ENCODE results near the gene RIN3.

RIN3 gene

DNA sequence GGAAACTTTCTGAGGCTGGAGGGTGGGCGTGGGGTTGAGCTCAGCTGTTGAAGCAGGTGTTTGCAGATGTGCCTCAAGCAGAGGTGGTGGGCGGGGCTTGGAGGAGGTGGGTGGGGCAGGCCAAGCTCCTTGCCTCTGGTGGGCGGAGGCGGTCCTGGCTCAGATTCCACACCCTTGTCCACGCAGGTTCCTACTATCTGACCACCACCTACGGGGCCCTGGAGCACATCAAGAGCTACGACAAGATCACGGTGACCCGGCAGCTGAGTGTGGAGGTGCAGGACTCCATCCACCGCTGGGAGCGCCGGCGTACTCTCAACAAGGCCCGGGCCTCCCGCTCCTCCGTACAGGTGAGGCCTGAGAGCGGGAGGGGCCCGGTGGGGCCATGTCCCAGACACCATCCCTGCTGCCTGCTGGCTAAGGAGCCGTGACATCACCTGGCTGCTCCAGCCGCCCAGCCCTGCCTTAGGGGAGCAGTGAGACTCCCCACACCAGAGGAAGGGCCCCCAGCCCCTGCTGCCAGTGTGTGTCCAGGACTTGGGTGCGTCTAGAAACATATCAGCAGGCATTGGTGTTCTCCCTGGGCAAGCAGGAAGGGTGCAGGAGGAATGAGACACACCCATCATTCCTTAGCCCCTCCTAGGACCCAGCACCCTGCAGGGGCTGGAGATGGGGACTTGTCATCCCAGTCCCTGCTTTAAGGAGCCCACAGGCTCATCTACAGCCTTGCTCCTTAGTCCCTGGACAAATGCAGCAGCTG is 171.4 kb downstream of the RIN3 start:
- in situ Hi-C loops (cut with MboI; ENCODE audit: low sequenced_read_pairs) = no loop called here

- in situ Hi-C loops (cut with MboI; ENCODE audit: low sequenced_read_pairs) = no loop called here
Measured at GRCh38 chr14:92685784-92686355, 172.3 kb downstream of the RIN3 start.

DNA sequence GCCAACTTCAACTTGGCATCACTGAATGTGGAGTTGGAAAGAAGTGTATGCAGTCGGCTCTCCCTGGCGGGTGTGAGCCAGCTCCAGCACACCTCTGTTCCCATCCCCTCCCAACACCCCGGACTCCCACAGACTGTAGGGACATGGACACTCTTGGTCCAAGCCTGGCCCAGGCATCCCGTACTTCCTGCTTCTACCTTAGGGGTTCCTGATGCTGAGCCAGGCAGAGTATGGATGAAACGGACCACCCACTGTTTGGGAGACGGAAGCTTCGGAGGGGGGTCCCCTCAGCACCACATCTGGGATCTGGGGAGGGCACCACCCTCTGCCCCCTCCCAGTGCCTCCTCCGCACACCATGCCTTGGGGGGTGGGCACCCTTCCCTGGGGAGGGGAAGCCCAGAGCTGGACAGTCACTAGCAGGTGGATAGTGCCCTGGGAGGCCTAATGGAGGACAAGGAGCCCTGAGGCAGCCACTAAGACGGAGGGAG is 172.9 kb downstream of the RIN3 start:
- in situ Hi-C loops (cut with MboI; ENCODE audit: low sequenced_read_pairs) = no loop called here

- in situ Hi-C loops (cut with MboI; ENCODE audit: low sequenced_read_pairs) = no loop called here
Measured at GRCh38 chr14:92686900-92687427, 173.4 kb downstream of the RIN3 start.

DNA sequence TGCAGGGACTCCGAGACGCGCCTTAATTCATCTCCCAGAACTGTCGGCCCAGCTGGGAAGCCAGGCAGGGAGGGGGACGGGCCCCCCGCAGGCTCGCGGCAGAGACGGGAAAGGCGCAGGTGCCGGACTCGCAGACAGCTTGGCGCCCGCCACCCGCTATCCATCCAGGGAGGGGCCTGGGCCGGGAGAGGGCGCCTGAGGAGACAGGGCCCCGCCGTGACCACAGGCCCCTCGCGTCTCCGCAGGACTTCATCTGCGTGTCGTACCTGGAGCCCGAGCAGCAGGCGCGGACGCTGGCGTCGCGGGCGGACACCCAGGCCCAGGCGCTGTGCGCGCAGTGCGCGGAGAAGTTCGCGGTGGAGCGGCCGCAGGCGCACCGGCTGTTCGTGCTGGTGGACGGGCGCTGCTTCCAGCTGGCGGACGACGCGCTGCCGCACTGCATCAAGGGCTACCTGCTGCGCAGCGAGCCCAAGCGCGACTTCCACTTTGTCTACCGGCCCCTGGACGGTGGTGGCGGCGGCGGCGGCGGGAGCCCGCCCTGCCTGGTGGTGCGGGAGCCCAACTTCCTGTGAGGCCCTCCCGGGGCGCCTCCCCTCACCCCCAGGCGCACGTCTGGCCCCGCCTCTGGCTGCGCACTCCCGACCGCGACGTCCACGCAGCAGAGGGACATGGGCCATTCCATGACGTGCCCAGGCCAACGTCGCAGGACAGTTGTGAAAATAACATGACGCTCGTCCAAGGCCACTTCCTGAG is 174.3 kb downstream of the RIN3 start:
- in situ Hi-C loops (cut with MboI; ENCODE audit: low sequenced_read_pairs) = no loop called here

DNA sequence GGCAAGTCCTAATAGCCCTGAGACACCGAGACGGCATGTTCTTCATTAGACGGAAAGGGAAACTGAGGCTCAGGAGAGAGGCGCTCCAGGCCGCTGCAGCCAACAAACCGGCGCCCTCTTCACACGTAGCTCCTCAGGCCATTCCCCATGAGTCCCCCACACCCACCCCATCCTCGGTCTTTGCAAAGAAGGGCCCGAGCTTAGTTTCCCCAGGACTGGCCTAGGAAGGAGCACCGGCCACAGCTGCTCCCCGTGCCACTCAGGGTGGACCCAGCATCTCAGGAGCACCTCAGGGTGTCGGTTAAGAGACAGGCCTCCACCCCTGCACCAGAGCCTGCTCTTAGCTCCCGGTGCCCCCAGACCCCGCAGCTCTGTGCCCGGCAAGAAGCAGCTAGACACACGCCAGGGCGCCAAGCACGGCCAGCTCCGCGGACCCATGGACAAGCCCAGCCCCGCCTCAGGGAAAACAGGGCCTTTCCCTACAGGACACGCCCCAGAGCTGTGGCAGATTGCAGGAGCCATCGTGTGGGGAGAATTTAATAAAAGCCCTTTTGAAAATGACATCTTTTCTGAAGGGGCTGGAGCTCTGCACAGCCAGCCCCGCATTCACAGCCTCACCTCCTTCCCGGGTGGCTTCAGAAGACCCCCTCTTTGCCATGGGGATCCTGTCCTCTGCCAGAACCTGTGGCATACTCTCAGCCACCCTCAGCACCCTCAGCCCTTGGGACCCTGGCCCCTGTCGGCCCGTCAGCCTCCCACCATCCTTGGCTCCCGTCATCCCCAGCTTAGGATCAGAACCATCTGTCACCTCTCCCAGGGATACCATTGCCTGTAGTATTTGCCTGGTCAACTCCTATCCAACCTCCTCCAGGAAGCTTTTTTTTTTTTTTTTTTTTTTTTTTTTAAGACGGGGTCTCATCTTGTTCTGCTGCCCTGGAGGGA is 175.1 kb downstream of the RIN3 start:
- in situ Hi-C loops (cut with MboI; ENCODE audit: low sequenced_read_pairs) = no loop called here

DNA sequence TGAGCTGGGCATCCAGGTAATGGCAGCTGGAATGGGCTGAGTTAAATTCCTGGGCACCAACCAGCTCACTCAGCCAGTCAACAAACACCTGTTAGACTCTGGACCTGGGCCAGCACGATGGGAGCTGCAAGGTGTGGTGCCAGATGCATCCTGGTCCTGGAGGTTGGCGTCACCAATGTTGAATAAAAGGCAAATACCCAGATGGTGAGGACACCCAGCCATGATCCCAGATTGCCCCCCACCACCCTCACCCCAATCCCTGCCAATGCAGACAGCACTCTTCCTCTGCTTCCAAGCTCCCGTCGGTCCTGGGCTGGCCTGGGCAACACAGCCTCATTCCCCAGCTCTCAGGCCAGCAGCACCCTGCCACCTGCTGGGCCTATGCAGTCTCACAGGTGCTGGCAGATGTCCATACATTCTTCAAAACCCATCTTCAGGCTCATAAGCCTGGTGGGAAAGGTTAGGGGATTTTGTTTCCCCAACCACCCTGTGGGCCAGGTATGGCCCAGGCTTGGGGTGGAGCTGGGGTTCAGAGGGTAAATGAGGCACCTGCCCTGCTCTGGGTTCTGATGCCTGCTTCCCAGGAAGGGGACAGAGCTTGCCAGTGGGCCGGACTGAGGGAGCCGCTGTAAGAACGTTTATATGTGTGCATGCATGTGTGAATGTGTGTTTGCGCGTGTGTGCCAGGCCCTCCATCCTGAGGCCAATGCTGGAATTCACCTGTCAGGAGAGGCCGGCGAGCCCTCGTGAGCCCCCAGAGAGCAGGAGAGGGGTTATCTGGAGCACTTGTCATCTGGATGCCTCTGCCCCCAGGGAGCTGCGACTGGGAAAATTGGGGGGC is 176.8 kb downstream of the RIN3 start:
- in situ Hi-C loops (cut with MboI; ENCODE audit: low sequenced_read_pairs) = no loop called here

- in situ Hi-C loops (cut with MboI; ENCODE audit: low sequenced_read_pairs) = no loop called here
Measured at GRCh38 chr14:92692822-92693226, 179.2 kb downstream of the RIN3 start.

- in situ Hi-C loops (cut with MboI; ENCODE audit: low sequenced_read_pairs) = no loop called here
Measured at GRCh38 chr14:92693998-92694795, 180.6 kb downstream of the RIN3 start.

- in situ Hi-C loops (cut with MboI; ENCODE audit: low sequenced_read_pairs) = no loop called here
Measured at GRCh38 chr14:92694807-92695206, 181.2 kb downstream of the RIN3 start.

GRCh38 chr14:92695562-92695961 is 182.0 kb downstream of the RIN3 start:
- in situ Hi-C loops (cut with MboI; ENCODE audit: low sequenced_read_pairs) = no loop called here

- in situ Hi-C loops (cut with MboI; ENCODE audit: low sequenced_read_pairs) = no loop called here
Measured at GRCh38 chr14:92696366-92696765, 182.8 kb downstream of the RIN3 start.

GRCh38 chr14:92698393-92698792 is 184.8 kb downstream of the RIN3 start:
- in situ Hi-C loops (cut with MboI; ENCODE audit: low sequenced_read_pairs) = no loop called here

DNA sequence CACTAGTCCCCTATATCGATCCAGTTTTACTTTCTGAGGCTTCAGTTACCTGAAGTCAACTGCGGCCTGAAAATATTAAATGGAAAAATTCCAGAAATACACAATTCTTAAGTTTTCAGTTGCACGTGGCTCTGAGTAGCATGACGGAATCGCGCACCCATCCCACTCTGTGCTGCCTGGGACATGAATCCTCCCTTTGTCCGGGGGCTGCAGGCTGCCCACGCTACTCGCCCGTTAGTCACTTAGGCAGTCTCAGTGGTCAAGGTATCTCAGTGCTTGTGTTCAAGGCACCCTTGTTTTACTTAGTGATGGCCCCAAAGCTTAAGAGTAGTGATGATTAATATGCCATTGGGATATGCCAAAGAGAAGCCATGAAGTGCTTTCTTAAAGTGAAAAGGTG is 188.2 kb downstream of the RIN3 start:
- in situ Hi-C loops (cut with MboI; ENCODE audit: low sequenced_read_pairs) = no loop called here

GRCh38 chr14:92702441-92702918 is 188.9 kb downstream of the RIN3 start:
- in situ Hi-C loops (cut with MboI; ENCODE audit: low sequenced_read_pairs) = no loop called here

- in situ Hi-C loops (cut with MboI; ENCODE audit: low sequenced_read_pairs) = no loop called here
Measured at GRCh38 chr14:92703516-92703915, 189.9 kb downstream of the RIN3 start.

DNA sequence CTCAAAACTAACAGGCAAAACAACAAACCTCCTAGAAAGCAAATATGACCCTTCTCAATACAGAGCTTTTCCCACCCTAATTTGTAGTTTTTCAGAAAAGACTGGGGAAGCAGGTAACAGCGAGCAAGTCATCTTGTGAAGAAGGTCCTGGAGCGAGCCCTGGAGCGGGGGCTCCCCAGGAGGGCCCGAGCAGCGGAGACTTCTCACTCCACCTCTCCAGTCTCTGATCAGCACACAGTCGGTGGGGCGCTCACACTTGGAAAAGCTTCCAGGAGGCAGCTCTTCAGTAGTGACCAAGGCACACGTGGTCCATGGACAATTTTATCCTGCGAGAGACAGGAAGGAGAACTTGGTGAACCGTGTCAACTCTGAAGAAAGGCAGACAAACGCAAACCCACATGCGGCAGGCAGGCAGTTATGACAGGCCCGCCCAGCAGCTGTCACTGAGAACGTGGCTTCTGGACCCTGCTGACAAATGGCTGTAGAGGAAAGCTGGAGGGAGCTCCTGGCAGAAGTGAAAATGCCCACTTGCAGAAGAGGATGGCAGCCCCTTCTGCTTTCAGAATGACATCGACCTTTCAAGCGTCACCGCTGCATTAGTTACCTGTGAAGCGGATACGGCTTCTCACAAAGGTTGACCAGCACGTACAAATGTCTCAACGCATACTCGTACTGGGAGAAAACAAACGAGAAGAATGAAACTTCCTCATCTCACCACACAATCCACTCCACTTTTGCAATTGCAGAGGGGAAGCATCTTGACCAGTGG is 190.6 kb downstream of the RIN3 start:
- in situ Hi-C loops (cut with MboI; ENCODE audit: low sequenced_read_pairs) = no loop called here

DNA sequence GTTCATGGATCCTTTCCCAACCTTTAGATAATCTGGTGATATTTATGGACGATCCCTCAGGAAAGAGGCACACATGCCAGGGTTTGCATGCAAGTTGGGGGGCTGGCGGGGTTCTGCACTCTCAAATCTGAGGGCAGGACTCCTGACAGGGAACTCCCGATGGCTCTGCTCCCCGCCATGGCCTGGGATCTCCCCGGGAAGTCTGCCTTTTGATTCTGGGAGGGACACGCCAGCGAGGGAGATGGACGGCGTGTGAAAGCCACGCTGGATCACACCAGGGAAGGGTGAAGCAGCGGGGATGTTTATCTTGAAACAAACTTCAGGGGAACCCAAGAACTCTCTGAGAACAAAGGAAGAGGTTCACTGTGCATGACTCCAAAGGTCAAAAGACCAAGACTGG is 191.2 kb downstream of the RIN3 start:
- in situ Hi-C loops (cut with MboI; ENCODE audit: low sequenced_read_pairs) = no loop called here

All from HL-60/S4 treated with phorbol 12-myristate 13-acetate at 8.2 ng/mL for 4 days and 3 days (cell line).